Measurements from ENCODE around the gene MAF.

GRCh38 chr16:79571903-79572535 lies 28.5 kb downstream of the MAF start:
- TF ChIP-seq POLR2A (IDR thresholded peaks at IDR 0.05) (no peak), CTCF (IDR thresholded peaks at IDR 0.05) (no peak)
